Stimulated activated memory B cell treated with anti-CD40 and anti-IgM and Interleukin-4, amounts not matched to agents 10 μg/mL and 1 μg/mL and 100 μg/mL, for 72 hours (primary cell): ENCODE data around the gene SRBD1.

Source experiments
- ATAC-seq: fragments of 150-1000 bp; cut with Tn5 transposase; 2 replicates; pipeline ENCODE4 v1.10.0; 2021
- H3K27ac Mint-ChIP-seq: one replicate; pipeline ENCODE4 v1.8.0; 2022; ENCODE audit warnings: mild to moderate bottlenecking, mixed read lengths
- H3K27me3 Mint-ChIP-seq: one replicate; pipeline ENCODE4 v1.8.0; 2022; ENCODE audit warnings: mixed read lengths
- H3K36me3 Mint-ChIP-seq: one replicate; pipeline ENCODE4 v1.8.0; 2022; ENCODE audit warnings: mixed read lengths
- H3K4me1 Mint-ChIP-seq: one replicate; pipeline ENCODE4 v1.8.0; 2022; ENCODE audit warnings: mixed read lengths
- H3K4me3 Mint-ChIP-seq: one replicate; pipeline ENCODE4 v1.8.0; 2022; ENCODE audit warnings: mild to moderate bottlenecking, moderate library complexity, mixed read lengths
- H3K9me3 Mint-ChIP-seq: one replicate; pipeline ENCODE4 v1.8.0; 2022; ENCODE audit warnings: mixed read lengths

The SRBD1 gene

DNA sequence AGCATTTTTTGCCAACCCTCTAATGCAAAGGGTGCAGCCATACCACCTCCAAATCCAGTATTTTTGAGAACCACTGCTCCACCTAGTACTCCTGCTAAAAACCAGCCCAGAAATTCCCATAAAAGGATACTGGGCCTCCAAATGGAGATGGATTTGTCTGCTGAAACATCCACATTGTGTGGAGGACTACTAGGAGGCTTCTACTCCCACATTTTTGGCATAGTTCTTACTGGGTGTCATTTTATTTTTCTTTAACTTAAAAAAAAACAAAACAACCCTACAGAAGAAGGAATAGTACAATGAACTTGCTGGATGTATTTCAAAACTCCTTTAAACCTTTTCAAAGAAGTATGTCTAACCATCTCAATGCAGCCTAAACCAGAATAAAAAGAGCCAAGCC lies 219.2 kb downstream of the SRBD1 start:
- no peak for ATAC-seq
- H3K27me3 Mint-ChIP-seq, result no peaks in the 10 kb centered on the region
- H3K9me3 Mint-ChIP-seq, result no peaks in the 10 kb centered on the region

DNA sequence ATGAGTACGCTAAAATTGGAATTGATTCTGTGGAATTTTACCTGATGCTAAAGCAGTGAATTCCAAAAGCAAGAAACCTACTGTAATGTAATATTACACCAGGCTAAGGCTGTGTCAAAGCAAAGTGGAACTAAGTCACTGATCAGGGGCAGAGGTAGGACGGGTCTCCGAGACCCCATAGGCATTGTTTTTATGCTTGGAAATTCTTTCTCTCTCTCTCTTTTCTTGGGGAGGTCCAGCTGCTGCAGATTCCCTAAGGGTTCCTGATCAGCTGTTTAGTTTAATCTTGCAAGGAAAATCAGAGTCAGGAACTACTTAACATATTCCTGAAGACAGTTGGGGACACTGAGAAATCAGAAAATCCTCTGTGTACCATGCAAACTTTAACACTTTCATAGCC lies 220.2 kb downstream of the SRBD1 start:
- Mint-ChIP-seq H3K4me1 (no peaks in the 10 kb centered on the region), H3K27ac (no peak overlapping the region), H3K27me3 (no peaks in the 10 kb centered on the region), H3K4me3 (no peak overlapping the region), H3K36me3 (peaks cover 43% of the 10 kb centered on the region), H3K9me3 (no peaks in the 10 kb centered on the region)
- ATAC-seq, result no peak

More for the DNA sequence above, 219.2 kb downstream of the SRBD1 start:
- Mint-ChIP-seq H3K4me3 (no peak overlapping the region), H3K36me3 (peaks cover 43% of the 10 kb centered on the region), H3K27ac (no peak overlapping the region), H3K4me1 (no peaks in the 10 kb centered on the region)

DNA sequence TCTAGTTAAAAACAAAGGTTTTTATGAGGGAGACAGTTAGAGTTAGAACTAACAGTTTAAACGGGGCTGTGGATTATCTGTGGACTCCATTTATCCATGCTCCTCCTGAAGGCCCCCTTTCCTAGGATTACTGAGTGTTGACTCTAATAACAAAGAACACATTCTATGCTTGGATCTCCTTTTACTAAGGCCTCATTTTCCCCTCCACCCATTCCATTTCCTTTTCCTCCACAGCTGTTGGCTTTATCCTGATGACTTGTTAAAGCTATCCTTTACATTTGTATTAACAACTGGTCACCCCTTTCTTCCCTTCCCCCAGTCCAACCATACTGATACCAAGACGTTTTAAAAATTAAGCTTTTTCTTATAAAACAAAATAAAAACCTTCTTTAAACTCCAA lies 220.6 kb downstream of the SRBD1 start:
- H3K27me3 Mint-ChIP-seq, result no peaks in the 10 kb centered on the region
- H3K4me3 Mint-ChIP-seq, result no peak overlapping the region
- H3K27ac Mint-ChIP-seq, result no peak overlapping the region
- ATAC-seq, result no peak
- no peaks in the 10 kb centered on the region for H3K4me1 Mint-ChIP-seq
- H3K36me3 Mint-ChIP-seq, result peaks cover 43% of the 10 kb centered on the region
- H3K9me3 Mint-ChIP-seq, result no peaks in the 10 kb centered on the region

DNA sequence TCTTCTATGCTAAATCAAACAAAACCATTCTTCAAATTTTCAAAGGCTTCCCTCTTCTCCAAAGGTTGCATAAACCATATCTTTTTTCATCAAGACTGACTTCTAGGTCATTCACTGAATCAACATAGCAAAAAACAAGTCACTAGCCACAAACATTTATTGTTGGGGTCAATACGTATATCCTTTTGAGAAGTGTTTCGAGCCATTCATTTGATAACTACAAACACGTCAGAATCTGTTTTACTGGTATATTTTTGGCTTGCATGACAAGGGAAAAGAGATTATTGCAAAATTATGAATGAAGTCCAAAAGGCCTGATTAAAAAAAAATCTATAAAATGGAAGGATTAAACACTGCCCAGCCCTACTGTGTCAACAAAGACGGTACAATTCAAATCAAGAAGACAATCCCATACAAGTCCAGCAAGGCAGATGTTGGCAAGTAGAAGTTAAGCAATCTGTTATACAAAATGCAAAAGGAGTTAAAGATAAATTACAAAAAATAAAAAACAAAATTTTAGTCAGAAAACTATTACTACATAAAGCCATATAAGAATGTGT lies 222.4 kb downstream of the SRBD1 start:
- Mint-ChIP-seq H3K36me3 (peaks cover 38% of the 10 kb centered on the region), H3K9me3 (no peaks in the 10 kb centered on the region)

DNA sequence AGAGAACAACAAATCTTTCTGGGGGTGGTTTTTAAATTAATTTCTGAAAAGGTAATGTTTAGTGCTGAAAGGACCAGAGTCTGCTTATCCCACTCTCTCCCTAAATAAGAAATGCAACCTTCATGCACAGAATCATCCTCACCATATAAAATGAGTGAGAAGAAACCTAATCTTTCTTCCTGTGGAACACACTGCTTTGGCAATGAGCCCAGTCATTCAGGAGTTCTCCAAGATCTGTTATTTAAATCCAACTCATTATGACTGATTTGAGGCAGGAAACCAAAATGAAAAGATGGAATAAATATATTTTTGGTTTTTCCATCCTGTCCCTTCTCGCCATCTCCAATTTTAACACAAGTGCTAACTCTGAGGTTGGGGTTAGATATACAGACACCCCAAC lies 228.3 kb downstream of the SRBD1 start:
- no peaks in the 10 kb centered on the region for H3K9me3 Mint-ChIP-seq

More for the DNA sequence above, 222.4 kb downstream of the SRBD1 start:
- Mint-ChIP-seq H3K4me1 (no peaks in the 10 kb centered on the region), H3K27ac (no peak overlapping the region), H3K27me3 (no peaks in the 10 kb centered on the region), H3K4me3 (no peak overlapping the region)
- ATAC-seq, result no peak

DNA sequence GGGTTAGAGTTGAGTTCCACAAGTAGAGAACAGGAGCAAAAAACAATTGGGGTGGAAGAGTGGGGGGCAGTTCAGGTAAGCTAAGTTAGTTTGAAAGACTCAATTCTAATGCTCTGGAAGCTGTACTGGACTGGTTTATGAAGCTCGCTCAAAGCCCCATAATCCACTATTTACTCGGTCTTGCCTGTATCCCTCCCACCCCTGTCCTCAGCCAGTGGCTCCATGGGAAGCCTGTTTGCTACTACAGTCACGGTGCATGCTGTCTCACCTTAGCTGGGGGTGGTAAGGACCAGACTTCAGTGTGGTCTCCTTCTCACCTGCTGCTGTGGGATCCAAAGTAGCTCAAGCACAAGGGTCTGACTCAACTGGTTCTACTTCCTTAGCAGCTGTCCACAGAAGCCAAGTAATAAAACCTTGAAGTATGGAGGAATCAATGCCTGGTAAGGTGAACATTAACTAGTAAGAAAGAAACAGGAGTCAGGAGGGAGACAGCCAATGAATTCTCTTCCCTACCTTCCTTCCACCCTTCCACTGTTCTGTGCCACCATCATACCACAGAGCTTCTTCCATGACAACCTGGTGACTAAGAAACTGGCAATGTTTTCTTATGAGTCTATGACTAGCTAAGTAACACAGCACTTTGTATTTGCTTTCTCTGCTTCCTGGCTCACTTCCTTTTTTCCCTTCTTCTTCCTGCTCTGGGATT lies 230.8 kb downstream of the SRBD1 start:
- ATAC-seq, result no peak
- Mint-ChIP-seq H3K9me3 (no peaks in the 10 kb centered on the region), H3K36me3 (no peaks in the 10 kb centered on the region), H3K27ac (no peak overlapping the region), H3K4me1 (no peaks in the 10 kb centered on the region), H3K27me3 (no peaks in the 10 kb centered on the region), H3K4me3 (no peak overlapping the region)

More for the DNA sequence above, 228.3 kb downstream of the SRBD1 start:
- Mint-ChIP-seq H3K27me3 (no peaks in the 10 kb centered on the region), H3K36me3 (no peaks in the 10 kb centered on the region), H3K27ac (no peak overlapping the region), H3K4me1 (no peaks in the 10 kb centered on the region), H3K4me3 (no peak overlapping the region)
- ATAC-seq, result no peak

DNA sequence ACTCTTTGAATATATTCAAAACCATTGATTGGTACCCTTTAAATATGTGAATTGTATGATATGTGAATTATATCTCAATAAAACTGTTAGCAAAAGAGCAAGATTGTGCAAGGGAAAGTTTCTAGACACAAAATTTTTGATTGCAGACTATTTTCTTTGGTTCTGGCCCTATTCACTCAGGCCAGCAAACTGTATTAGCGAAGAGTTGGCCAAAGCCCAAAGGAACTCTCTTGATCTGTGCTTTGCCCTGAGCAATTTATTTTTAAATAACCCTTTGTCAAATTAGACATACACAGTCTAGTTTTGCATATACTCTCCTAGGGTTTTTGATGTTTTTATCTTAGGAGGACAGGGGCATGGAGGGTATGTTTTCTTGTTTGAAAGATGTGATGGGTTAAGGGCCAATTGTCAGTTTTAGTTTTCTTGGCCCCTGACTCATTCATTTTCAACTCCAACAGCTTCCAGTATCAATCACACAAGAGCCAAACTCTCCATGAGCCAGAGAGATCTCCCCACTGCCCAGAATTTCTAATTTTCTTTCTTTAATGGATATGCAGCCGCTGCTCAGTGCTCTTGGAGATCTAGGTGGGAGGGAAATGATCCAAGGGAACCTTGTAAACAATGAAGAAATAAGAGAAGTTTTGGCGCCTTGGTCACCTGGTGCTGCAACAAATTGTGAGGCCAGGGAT lies 231.5 kb downstream of the SRBD1 start:
- no peak for ATAC-seq
- Mint-ChIP-seq H3K27me3 (no peaks in the 10 kb centered on the region), H3K4me3 (no peak overlapping the region), H3K27ac (no peak overlapping the region), H3K4me1 (no peaks in the 10 kb centered on the region), H3K9me3 (no peaks in the 10 kb centered on the region), H3K36me3 (no peaks in the 10 kb centered on the region)

DNA sequence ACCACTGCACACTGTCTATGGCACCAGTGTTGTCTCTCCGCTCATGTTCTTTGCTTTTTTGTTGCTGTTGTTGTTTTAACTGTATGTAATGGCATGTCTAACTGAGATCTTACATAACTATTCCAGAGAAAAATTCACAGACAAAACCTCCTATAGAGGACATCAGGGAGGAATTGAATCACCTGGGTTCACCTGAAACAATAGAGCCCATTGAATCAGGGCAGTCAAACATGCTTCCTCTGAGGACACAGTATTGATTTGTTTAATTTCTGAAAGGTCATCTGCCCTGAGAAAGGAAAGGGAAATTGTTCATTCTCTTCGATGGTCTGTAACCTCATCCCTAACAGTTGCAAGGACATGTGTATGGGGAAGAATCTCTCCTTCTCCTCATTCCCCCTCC lies 237.5 kb downstream of the SRBD1 start:
- H3K27me3 Mint-ChIP-seq, result peaks cover 9% of the 10 kb centered on the region
- no peaks in the 10 kb centered on the region for H3K36me3 Mint-ChIP-seq
- H3K27ac Mint-ChIP-seq, result no peak overlapping the region
- no peaks in the 10 kb centered on the region for H3K4me1 Mint-ChIP-seq
- ATAC-seq, result no peak
- H3K9me3 Mint-ChIP-seq, result no peaks in the 10 kb centered on the region
- no peak overlapping the region for H3K4me3 Mint-ChIP-seq

DNA sequence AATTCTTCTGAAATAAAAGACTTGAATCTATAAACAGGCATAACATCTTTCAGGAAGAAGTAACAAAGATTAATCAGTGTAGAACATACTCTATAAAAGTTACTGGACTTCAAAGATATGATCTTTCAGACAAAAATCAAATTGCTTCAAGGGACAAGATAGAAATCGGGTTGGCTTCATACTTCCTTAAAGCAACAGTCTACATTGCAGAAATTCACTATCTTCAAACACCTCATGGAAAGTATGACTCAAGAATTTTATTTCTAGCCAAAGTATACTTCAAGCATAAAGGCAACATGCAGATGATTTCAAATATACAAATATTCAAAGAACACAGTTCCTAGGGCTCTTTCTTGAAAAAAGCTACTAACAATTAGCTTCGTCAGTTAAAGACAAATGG lies 240.7 kb downstream of the SRBD1 start:
- Mint-ChIP-seq H3K9me3 (no peaks in the 10 kb centered on the region), H3K4me3 (no peak overlapping the region), H3K27ac (no peak overlapping the region), H3K4me1 (no peaks in the 10 kb centered on the region), H3K36me3 (no peaks in the 10 kb centered on the region), H3K27me3 (peaks cover 23% of the 10 kb centered on the region)
- ATAC-seq, result no peak

DNA sequence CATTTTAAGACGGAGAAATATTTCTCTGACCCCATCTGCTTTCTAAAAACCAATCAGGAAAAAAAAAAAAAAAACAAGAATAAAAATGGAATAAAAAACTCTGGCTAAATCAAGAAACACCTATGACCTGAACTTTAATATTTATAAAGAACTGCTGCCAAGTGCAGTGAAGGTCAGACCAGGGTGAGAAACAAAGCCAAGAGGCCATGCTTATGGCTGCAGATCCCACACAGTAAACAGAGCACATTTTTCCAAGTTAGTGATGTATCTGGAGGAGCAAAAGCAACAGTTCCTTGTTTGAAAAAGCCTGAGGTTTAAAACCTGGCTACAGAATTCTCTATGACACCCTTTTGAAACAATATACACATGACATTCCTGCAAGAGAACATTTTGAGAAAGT lies 242.3 kb downstream of the SRBD1 start:
- no peaks in the 10 kb centered on the region for H3K9me3 Mint-ChIP-seq
- ATAC-seq, result no peak
- no peaks in the 10 kb centered on the region for H3K36me3 Mint-ChIP-seq
- no peaks in the 10 kb centered on the region for H3K4me1 Mint-ChIP-seq
- H3K27ac Mint-ChIP-seq, result no peak overlapping the region
- H3K4me3 Mint-ChIP-seq, result no peak overlapping the region
- peaks cover 23% of the 10 kb centered on the region for H3K27me3 Mint-ChIP-seq

DNA sequence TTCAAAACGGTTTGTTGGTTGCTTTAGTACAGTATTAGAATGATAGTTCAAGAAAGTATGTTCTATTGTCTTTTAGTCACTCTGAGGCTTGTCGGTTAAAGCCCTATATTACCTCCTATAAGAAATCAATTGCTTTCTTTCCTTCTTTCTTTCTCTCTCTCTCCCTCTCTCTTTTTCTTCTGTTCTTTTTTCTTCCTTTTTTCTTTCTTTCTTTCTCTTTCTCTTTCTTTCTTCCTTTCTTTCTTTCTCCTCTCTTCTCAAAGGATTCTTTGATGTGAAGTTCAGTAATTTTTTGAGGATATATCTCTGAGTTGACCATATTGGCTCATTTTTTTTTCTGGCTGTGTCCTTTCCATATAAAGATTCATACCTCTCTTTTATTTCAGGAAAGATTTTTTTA lies 249.4 kb downstream of the SRBD1 start:
- no peak for ATAC-seq
- Mint-ChIP-seq H3K27me3 (no peaks in the 10 kb centered on the region), H3K4me1 (no peaks in the 10 kb centered on the region), H3K9me3 (no peaks in the 10 kb centered on the region), H3K4me3 (no peak overlapping the region), H3K36me3 (no peaks in the 10 kb centered on the region), H3K27ac (no peak overlapping the region)

DNA sequence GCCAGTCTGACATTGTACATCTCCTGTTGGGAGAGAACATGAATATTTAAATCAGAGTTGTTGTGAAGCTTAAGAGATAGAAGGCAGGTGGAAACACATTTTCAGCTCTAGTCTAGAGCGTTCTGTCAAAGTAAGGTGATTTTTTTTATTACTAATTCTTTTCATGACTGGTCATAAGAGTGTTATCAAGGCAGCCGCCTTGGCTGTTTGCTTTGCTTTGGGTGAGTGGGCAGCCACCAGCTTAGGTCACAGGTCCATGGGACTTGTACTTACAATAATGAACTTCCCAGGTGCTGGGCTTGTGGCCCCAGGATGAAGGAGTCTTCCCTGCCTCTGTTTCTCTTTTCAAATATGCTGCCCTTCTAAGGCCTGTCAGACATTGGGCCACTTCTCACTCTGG lies 256.3 kb downstream of the SRBD1 start:
- no peak overlapping the region for H3K27ac Mint-ChIP-seq
- no peaks in the 10 kb centered on the region for H3K27me3 Mint-ChIP-seq
- no peaks in the 10 kb centered on the region for H3K9me3 Mint-ChIP-seq
- H3K4me1 Mint-ChIP-seq, result no peaks in the 10 kb centered on the region
- ATAC-seq, result no peak
- H3K36me3 Mint-ChIP-seq, result no peaks in the 10 kb centered on the region
- no peak overlapping the region for H3K4me3 Mint-ChIP-seq

DNA sequence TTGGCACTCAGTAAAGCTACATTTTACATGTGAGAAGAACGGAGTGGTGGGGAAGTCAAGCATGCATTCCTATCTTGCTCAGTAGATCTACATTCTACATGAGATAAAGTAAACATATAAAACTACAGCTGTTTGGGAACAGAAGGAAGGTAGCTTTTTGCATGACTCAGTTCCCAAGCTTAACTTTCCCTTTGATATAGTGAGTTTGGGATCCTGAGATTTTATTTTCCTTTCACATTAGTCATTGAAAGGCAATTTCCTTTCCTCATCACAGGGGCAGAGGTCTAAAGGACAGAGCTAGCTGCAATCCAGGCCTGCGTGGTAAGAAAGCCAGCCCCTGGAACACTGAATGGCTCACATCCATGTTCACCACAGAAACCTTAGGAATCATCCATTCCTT lies 257.2 kb downstream of the SRBD1 start:
- no peaks in the 10 kb centered on the region for H3K36me3 Mint-ChIP-seq
- no peaks in the 10 kb centered on the region for H3K9me3 Mint-ChIP-seq
- H3K27me3 Mint-ChIP-seq, result no peaks in the 10 kb centered on the region
- ATAC-seq, result no peak
- no peak overlapping the region for H3K4me3 Mint-ChIP-seq
- no peak overlapping the region for H3K27ac Mint-ChIP-seq
- H3K4me1 Mint-ChIP-seq, result no peaks in the 10 kb centered on the region

DNA sequence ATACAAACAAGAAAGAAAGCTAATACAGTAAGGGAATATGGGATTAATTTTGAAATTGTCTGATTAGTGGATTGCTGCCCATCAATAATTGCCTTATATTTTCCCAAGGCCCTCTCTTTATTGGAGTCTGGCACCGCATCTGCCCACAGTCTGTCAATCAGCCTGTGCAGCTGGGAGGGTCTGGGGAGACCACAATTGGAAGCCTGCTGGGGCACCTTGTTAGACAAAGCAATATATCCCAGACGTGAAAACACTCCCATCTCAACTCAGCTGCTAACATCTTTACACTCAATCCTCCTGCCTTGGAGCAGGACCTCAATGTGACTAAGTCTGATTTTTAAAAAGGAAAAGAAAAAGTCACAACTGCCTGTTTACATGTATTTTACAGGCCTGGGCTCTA lies 258.6 kb downstream of the SRBD1 start:
- H3K4me1 Mint-ChIP-seq, result no peaks in the 10 kb centered on the region
- no peak for ATAC-seq
- H3K4me3 Mint-ChIP-seq, result no peak overlapping the region
- no peaks in the 10 kb centered on the region for H3K9me3 Mint-ChIP-seq
- H3K27me3 Mint-ChIP-seq, result no peaks in the 10 kb centered on the region
- no peaks in the 10 kb centered on the region for H3K36me3 Mint-ChIP-seq
- no peak overlapping the region for H3K27ac Mint-ChIP-seq

DNA sequence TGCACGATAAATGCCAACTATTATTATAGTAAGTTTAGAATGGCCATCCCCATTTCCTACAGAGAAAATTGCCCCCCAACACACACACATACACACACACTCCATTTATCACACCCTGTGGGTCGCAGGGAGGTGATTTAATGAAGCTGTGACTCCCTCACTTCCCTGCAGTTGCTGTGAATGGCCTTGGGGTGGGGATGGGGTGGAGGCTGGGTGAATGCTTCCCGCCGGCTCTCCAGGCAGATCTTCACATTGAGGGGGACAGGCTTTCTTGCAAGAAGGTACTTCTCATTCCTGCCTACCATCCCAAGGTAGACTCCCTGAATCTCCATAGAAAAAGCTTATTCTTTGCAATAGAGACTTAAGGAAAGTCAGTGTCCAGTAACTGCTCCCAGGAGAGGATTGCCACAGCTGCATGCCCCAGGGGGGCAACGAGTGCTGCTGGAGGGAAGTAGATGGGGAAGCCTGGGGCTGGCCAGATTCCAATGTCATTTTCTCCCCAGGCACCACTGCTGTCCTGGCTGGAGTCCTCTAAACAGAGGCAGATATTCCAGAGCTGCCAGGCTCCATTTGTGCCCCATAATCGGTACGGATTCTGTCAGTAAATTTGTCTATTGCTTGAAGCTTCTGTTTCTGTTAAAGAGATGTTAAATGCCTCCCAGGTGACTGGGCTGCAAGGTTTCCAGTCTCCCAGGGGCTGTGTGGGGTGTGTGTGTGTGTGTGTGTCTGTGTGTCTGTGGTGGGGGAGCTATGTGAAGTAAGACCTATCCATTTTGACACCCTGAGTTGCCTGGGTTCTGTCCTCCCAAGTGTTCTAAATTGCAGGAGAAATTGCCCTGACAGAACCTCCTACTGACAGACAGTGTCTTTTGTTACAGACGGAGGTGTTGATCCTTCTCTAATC lies 265.5 kb downstream of the SRBD1 start:
- Mint-ChIP-seq H3K4me1 (no peaks in the 10 kb centered on the region), H3K27me3 (peaks cover 23% of the 10 kb centered on the region), H3K27ac (no peak overlapping the region), H3K36me3 (no peaks in the 10 kb centered on the region), H3K9me3 (no peaks in the 10 kb centered on the region), H3K4me3 (no peak overlapping the region)
- ATAC-seq, result no peak
